ENCODE results near the gene EVA1C. TPM values are rescaled to one million over a fixed set of nuclear protein-coding genes. Genes with fewer than 3 reads are reported as not detected.

Gene EVA1C
- total and polyA plus RNA-seq, 9 of the 15 experiments (the other 6 are each of a cell fraction or from before 2014, with no cell fraction given), result 0.22 TPM; not detected in 8

GRCh38 chr21:32463889-32464300 is 51.4 kb downstream of the EVA1C start:
- intact Hi-C loops (cut with micrococcal nuclease), result no loop called here
- WGBS (ENCODE audit: insufficient coverage, low coverage, missing lambda C conversion rate), result 3% methylated on average over 8 of the region's 8 CpGs
- FAIRE-seq, result no peak
- CTCF ChIA-PET (ENCODE audit: low intra/inter-chr PET ratio), result interaction anchor here (0.7 kb wide), 1 partner anchor 15 kb away, joined by 3 read pairs; no protein-coding TSS in a partner anchor
- no peak for ATAC-seq
- peaks cover 1% of the 10 kb centered on the region for H3K9me1 ChIP-seq (ENCODE audit: control insufficient read depth, insufficient read depth, low read length)
- H3K4me3 ChIP-seq, result no peak overlapping the region
- no peaks in the 10 kb centered on the region for H3K79me2 ChIP-seq (ENCODE audit: control insufficient read depth, insufficient read depth, low read length)
- POLR2A ChIA-PET, result interaction anchor here (1.0 to 1.1 kb wide), 2 partner anchors 13 to 60 kb away, joined by 3 read pairs; no protein-coding TSS in a partner anchor
- H3K9me3 ChIP-seq (replicated peaks; ENCODE audit: control insufficient read depth, insufficient read depth, low read depth, low read length), result no peaks in the 10 kb centered on the region
- H3K27ac ChIP-seq (ENCODE audit: extremely low read depth, low read depth, low read length), result no peak overlapping the region
- H3K36me3 ChIP-seq (ENCODE audit: control insufficient read depth, insufficient read depth, low read length), result no peaks in the 10 kb centered on the region
- H4K20me1 ChIP-seq (replicated peaks; ENCODE audit: control insufficient read depth, insufficient read depth, low read length), result peaks cover under 1% of the 10 kb centered on the region; the same call in 1 of the 2 replicates
- no peak overlapping the region for H3K4me2 ChIP-seq (ENCODE audit: insufficient read depth, low read length)
- peaks cover 0 to 2% of the 10 kb centered on the region in 2 experiments; a peak in 3 of 5 replicates for H3K4me1 ChIP-seq (replicated peaks in 1 of 2; ENCODE audit: control insufficient read depth in 2 of 2, insufficient read depth in 2 of 2, low read length in 2 of 2)
- in situ Hi-C loops (cut with MboI), result no loop called here
- H3K9ac ChIP-seq (ENCODE audit: insufficient read depth in 1 of 2, low read depth in 2 of 2, low read length in 2 of 2), result no peak overlapping the region
- BruUV-seq (replicated peaks), result no TSS peak
- peaks cover 36 to 50% of the 10 kb centered on the region in 2 experiments for H3K27me3 ChIP-seq (ENCODE audit: control insufficient read depth in 2 of 2, insufficient read depth in 2 of 2, low read length in 2 of 2)
- TF ChIP-seq CREM (IDR thresholded peaks at IDR 0.05; ENCODE audit: low read depth), result no peak
- no peak for TF ChIP-seq ELF1 (tag; IDR thresholded peaks at IDR 0.05)
- TF ChIP-seq ZNF24 (IDR thresholded peaks at IDR 0.05), result no peak
- TF ChIP-seq TCF7 (IDR thresholded peaks at IDR 0.05; ENCODE audit: borderline replicate concordance), result no peak
- TF ChIP-seq ILF3 (IDR thresholded peaks at IDR 0.05; ENCODE audit: borderline replicate concordance), result no peak
- no peak for TF ChIP-seq GTF2B (IDR thresholded peaks at IDR 0.05; ENCODE audit: extremely low read depth, insufficient read length)
- TF ChIP-seq ZNF174 (CRISPR knock-in tag; IDR thresholded peaks at IDR 0.05), result no peak
- peak; percentile 55 for TF ChIP-seq MAFG (tag; conservative IDR thresholded peaks at IDR 0.05)
- no peak for TF ChIP-seq HMGXB4 (CRISPR knock-in tag; IDR thresholded peaks at IDR 0.05)
- peak; percentile 66 for TF ChIP-seq ZNF316 (IDR thresholded peaks at IDR 0.05)
- TF ChIP-seq POLR2AphosphoS2 (IDR thresholded peaks at IDR 0.05; ENCODE audit: low read length), result no peak
- no peak for TF ChIP-seq KLF6 (CRISPR knock-in tag; IDR thresholded peaks at IDR 0.05; ENCODE audit: borderline replicate concordance)
- peak; percentile 32; the same call in 1 of the 2 replicates for TF ChIP-seq C11orf30 (IDR thresholded peaks at IDR 0.05; ENCODE audit: low read depth)
- TF ChIP-seq FOSL1 (tag; conservative IDR thresholded peaks at IDR 0.05), result 0 out of 2 replicates have a peak, but pooled peaks have one; percentile 30
- no peak for TF ChIP-seq THAP12 (CRISPR knock-in tag; IDR thresholded peaks at IDR 0.05)
- no peak for TF ChIP-seq GATA2 (CRISPR knock-in tag; IDR thresholded peaks at IDR 0.05)
- H2AFZ ChIP-seq (ENCODE audit: low read depth, low read length), result 0 out of 2 replicates have a peak overlapping the region, but pooled peaks have one; percentile 28
- no peak for DNase-seq (ENCODE audit: extremely low read depth in 1 of 4, low spot score in 3 of 4)
